Measurements from ENCODE around the gene ZFP30.

DNA sequence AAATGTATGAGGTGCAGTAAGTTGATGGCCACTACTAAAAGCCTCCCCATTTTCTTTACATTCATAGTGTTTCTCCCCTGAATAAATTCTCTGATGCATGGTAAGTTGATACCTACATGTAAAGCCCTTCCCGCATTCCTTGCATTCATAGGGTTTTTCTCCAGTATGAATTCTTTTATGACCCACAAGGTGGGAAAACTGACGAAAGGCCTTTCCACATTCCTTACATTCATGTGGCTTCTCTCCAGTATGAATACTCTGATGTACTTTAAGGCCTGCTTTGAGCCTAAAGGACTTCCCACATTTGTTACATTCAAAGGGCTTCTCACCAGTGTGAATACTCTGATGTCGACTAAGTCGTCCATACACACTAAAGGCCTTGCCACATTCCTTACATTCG, 43.8 kb upstream of the ZFP30 start:
- TF ChIP-seq ZNF274 (IDR thresholded peaks at IDR 0.05; ENCODE audit: low read depth, low read length), result no peak
- TF ChIP-seq SUZ12 (IDR thresholded peaks at IDR 0.05; ENCODE audit: extremely low read depth, insufficient read depth, insufficient read length), result no peak
- no peak for TF ChIP-seq YY1 (IDR thresholded peaks at IDR 0.05; ENCODE audit: insufficient read depth, insufficient read length)
